GM12878 (cell line): ENCODE data around the gene LSM3.

ENCODE experiments used
- CBX5 ChIP-seq: sonication (generic); IDR thresholded peaks from 2 replicates; pipeline ENCODE4 v1.6.1; 2016; ENCODE audit warnings: low read depth, moderate library complexity, mild to moderate bottlenecking, inconsistent platforms
- HDAC6 ChIP-seq: fragments of 200-600 bp; sonication (generic); IDR thresholded peaks from one replicate; pipeline ENCODE4 v1.8.0; 2017; ENCODE audit warnings: antibody characterized with exemption; ENCODE audit not compliant: unreplicated experiment
- NRF1 ChIP-seq: conservative IDR thresholded peaks from 2 replicates; pipeline ENCODE4 v1.6.1; 2011; ENCODE audit warnings: mild to moderate bottlenecking, low read depth, low read length, improper control_type of control experiment
- POLR2AphosphoS5 ChIP-seq: IDR thresholded peaks from 2 replicates; pipeline ENCODE4 v1.6.1; 2011; ENCODE audit warnings: mild to moderate bottlenecking, low read length, inconsistent platforms
- YBX1 ChIP-seq: fragments of 450-650 bp; IDR thresholded peaks from 2 replicates; pipeline ENCODE4 v1.6.1; 2016; ENCODE audit warnings: antibody characterized with exemption
- TF ChIP-seq, protein P1 (sequence below): IDR thresholded peaks from 2 replicates; pipeline ENCODE4 v1.6.1; 2012; ENCODE audit warnings: improper control_type of control experiment, low read depth, low read length; ENCODE audit not compliant: insufficient replicate concordance
- TF ChIP-seq, protein P2 (sequence below): IDR thresholded peaks from 2 replicates; pipeline ENCODE4 v1.6.1; 2011; ENCODE audit warnings: low read depth, low read length, improper control_type of control experiment, borderline replicate concordance
- TF ChIP-seq, protein P3 (sequence below), 3 experiments: IDR thresholded peaks in 2 of 3; conservative IDR thresholded peaks in 1 of 3; 2 replicates each; pipeline ENCODE4 v1.5.1; 2011; ENCODE audit warnings: low read depth in 3 of 3, low read length in 3 of 3, mild to moderate bottlenecking in 3 of 3, control low read depth in 2 of 3, moderate library complexity in 2 of 3, inconsistent platforms in 1 of 3, mixed read lengths in 1 of 3; ENCODE audit not compliant: control insufficient read depth in 2 of 3, insufficient read depth in 1 of 3; ENCODE audit errors: extremely low read depth in 1 of 3

DNA sequence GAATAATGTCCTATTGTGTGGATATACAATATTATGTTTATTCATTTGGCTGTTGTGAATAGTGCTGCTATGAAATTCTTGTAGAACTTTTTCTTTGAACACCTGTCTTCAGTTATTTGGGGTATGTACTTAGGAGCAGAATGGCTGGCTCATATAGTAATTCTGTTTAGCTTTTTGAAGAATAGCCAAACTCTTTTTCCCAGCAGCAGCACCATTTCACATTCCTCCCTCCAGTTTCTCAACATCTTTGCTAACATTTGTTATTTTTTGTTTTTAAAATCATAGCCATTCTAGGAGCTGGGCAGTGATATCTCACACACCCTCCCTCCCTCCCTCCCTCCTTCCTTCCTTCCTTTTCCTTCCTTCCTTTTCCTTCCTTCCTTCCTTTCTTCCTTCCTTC is 39.7 kb downstream of the LSM3 start:
- TF ChIP-seq, protein P1, sequence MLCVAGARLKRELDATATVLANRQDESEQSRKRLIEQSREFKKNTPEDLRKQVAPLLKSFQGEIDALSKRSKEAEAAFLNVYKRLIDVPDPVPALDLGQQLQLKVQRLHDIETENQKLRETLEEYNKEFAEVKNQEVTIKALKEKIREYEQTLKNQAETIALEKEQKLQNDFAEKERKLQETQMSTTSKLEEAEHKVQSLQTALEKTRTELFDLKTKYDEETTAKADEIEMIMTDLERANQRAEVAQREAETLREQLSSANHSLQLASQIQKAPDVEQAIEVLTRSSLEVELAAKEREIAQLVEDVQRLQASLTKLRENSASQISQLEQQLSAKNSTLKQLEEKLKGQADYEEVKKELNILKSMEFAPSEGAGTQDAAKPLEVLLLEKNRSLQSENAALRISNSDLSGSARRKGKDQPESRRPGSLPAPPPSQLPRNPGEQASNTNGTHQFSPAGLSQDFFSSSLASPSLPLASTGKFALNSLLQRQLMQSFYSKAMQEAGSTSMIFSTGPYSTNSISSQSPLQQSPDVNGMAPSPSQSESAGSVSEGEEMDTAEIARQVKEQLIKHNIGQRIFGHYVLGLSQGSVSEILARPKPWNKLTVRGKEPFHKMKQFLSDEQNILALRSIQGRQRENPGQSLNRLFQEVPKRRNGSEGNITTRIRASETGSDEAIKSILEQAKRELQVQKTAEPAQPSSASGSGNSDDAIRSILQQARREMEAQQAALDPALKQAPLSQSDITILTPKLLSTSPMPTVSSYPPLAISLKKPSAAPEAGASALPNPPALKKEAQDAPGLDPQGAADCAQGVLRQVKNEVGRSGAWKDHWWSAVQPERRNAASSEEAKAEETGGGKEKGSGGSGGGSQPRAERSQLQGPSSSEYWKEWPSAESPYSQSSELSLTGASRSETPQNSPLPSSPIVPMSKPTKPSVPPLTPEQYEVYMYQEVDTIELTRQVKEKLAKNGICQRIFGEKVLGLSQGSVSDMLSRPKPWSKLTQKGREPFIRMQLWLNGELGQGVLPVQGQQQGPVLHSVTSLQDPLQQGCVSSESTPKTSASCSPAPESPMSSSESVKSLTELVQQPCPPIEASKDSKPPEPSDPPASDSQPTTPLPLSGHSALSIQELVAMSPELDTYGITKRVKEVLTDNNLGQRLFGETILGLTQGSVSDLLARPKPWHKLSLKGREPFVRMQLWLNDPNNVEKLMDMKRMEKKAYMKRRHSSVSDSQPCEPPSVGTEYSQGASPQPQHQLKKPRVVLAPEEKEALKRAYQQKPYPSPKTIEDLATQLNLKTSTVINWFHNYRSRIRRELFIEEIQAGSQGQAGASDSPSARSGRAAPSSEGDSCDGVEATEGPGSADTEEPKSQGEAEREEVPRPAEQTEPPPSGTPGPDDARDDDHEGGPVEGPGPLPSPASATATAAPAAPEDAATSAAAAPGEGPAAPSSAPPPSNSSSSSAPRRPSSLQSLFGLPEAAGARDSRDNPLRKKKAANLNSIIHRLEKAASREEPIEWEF: no peak
- TF ChIP-seq, protein P2, sequence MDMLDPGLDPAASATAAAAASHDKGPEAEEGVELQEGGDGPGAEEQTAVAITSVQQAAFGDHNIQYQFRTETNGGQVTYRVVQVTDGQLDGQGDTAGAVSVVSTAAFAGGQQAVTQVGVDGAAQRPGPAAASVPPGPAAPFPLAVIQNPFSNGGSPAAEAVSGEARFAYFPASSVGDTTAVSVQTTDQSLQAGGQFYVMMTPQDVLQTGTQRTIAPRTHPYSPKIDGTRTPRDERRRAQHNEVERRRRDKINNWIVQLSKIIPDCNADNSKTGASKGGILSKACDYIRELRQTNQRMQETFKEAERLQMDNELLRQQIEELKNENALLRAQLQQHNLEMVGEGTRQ: no peak
- TF ChIP-seq NRF1 (no peak), HDAC6 (no peak), YBX1 (no peak), CBX5 (no peak), POLR2AphosphoS5 (no peak)
- TF ChIP-seq, protein P3, sequence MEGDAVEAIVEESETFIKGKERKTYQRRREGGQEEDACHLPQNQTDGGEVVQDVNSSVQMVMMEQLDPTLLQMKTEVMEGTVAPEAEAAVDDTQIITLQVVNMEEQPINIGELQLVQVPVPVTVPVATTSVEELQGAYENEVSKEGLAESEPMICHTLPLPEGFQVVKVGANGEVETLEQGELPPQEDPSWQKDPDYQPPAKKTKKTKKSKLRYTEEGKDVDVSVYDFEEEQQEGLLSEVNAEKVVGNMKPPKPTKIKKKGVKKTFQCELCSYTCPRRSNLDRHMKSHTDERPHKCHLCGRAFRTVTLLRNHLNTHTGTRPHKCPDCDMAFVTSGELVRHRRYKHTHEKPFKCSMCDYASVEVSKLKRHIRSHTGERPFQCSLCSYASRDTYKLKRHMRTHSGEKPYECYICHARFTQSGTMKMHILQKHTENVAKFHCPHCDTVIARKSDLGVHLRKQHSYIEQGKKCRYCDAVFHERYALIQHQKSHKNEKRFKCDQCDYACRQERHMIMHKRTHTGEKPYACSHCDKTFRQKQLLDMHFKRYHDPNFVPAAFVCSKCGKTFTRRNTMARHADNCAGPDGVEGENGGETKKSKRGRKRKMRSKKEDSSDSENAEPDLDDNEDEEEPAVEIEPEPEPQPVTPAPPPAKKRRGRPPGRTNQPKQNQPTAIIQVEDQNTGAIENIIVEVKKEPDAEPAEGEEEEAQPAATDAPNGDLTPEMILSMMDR (IDR thresholded peaks at IDR 0.05 in 2 of 3, conservative IDR thresholded peaks at IDR 0.05 in 1 of 3; ENCODE audit: control insufficient read depth in 2 of 3, extremely low read depth in 1 of 3, insufficient read depth in 1 of 3, low read depth in 3 of 3, low read length in 3 of 3): no peak
